Hepatocyte (in vitro differentiated cells): ENCODE results near the gene STARD13.

Source experiments
- EZH2 ChIP-seq: fragments of 200-600 bp; sonication (generic); IDR thresholded peaks from 2 replicates; pipeline ENCODE4 v1.6.1; 2016; ENCODE audit warnings: antibody characterized with exemption, mild to moderate bottlenecking, borderline replicate concordance
- EZH2phosphoT487 ChIP-seq: fragments of 200-600 bp; sonication (generic); IDR thresholded peaks from one replicate; pipeline ENCODE4 v1.6.1; 2018; ENCODE audit warnings: antibody characterized with exemption, mild to moderate bottlenecking, low read depth, moderate library complexity; ENCODE audit not compliant: unreplicated experiment, severe bottlenecking
- TF ChIP-seq, protein P1 (sequence below): fragments of 200-600 bp; sonication (generic); IDR thresholded peaks from 2 replicates; pipeline ENCODE4 v1.5.1; 2016; ENCODE audit warnings: antibody characterized with exemption, mild to moderate bottlenecking; ENCODE audit not compliant: poor library complexity

GRCh38 chr13:33263484-33263883 lies 22.1 kb downstream of the STARD13 start:
- TF ChIP-seq, protein P1, sequence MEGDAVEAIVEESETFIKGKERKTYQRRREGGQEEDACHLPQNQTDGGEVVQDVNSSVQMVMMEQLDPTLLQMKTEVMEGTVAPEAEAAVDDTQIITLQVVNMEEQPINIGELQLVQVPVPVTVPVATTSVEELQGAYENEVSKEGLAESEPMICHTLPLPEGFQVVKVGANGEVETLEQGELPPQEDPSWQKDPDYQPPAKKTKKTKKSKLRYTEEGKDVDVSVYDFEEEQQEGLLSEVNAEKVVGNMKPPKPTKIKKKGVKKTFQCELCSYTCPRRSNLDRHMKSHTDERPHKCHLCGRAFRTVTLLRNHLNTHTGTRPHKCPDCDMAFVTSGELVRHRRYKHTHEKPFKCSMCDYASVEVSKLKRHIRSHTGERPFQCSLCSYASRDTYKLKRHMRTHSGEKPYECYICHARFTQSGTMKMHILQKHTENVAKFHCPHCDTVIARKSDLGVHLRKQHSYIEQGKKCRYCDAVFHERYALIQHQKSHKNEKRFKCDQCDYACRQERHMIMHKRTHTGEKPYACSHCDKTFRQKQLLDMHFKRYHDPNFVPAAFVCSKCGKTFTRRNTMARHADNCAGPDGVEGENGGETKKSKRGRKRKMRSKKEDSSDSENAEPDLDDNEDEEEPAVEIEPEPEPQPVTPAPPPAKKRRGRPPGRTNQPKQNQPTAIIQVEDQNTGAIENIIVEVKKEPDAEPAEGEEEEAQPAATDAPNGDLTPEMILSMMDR = no peak
- TF ChIP-seq EZH2phosphoT487 (no peak), EZH2 (no peak)
